DOHH2 (cell line): ENCODE results near the gene JAG2.

ENCODE experiments used
- CTCF ChIP-seq: fragments of 200-600 bp; sonication (generic); IDR thresholded peaks from one replicate; pipeline ENCODE4 v1.5.1; 2014; ENCODE audit warnings: antibody characterized with exemption, mild to moderate bottlenecking, low read depth, low read length; ENCODE audit not compliant: poor library complexity, severe bottlenecking
- EZH2phosphoT487 ChIP-seq: fragments of 200-600 bp; sonication (generic); IDR thresholded peaks from 2 replicates; pipeline ENCODE4 v1.6.1; 2017; ENCODE audit warnings: borderline replicate concordance, mild to moderate bottlenecking, antibody characterized with exemption, low read length, moderate library complexity, mixed read lengths

- no peak for TF ChIP-seq CTCF
- no peak for TF ChIP-seq EZH2phosphoT487
Measured at GRCh38 chr14:105097794-105098127, 70.8 kb downstream of the JAG2 start.
